GM18858 (cell line): ENCODE measurements around the gene RFX3.
A peak's percentile ranks its signal among the peaks of the same experiment; 100 is the strongest.

Experiments used
- ATAC-seq: cut with Tn5 transposase; IDR thresholded peaks from one replicate; pipeline ENCODE4 v1.9.1; 2021; ENCODE audit not compliant: unreplicated experiment

Gene RFX3

GRCh38 chr9:3525836-3526164 is at the start of gene RFX3:
Gene RFX3, minus strand, starts transcription at chr9:3526001. Its CDS starts 130,413 bp downstream, at chr9:3395588.
- ATAC-seq, result peak; percentile 18

- ATAC-seq, result no peak
Measured at GRCh38 chr9:3571500-3571899, 45.7 kb upstream of the RFX3 start.

GRCh38 chr9:3569529-3569928 is 43.7 kb upstream of the RFX3 start:
- no peak for ATAC-seq

GRCh38 chr9:3567988-3568387 is 42.2 kb upstream of the RFX3 start:
- ATAC-seq, result no peak

- ATAC-seq, result no peak
Measured at GRCh38 chr9:3553076-3553765, 27.4 kb upstream of the RFX3 start.

- ATAC-seq, result no peak
Measured at GRCh38 chr9:3549225-3549624, 23.4 kb upstream of the RFX3 start.

DNA sequence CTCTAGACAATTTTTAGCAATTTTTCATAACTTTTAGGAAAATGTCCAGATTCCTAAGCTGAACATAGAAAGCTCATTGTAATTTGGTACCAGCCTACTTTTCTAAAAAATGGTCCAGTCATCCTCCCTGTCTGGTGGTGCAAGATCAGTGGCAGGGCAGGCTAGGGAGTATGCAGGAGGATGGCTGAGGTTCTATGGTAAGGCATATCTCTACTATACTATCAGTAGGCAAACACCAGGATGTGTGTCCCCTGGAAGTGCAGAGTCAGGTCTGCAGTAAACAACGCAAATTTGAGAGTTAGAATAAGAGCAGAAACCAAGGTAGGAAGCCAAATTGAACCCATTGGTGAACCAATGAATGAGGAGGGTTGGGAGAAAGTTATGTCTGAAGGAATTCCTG is 22.8 kb upstream of the RFX3 start:
- no peak for ATAC-seq

GRCh38 chr9:3541206-3541605 is 15.4 kb upstream of the RFX3 start:
- ATAC-seq, result no peak

DNA sequence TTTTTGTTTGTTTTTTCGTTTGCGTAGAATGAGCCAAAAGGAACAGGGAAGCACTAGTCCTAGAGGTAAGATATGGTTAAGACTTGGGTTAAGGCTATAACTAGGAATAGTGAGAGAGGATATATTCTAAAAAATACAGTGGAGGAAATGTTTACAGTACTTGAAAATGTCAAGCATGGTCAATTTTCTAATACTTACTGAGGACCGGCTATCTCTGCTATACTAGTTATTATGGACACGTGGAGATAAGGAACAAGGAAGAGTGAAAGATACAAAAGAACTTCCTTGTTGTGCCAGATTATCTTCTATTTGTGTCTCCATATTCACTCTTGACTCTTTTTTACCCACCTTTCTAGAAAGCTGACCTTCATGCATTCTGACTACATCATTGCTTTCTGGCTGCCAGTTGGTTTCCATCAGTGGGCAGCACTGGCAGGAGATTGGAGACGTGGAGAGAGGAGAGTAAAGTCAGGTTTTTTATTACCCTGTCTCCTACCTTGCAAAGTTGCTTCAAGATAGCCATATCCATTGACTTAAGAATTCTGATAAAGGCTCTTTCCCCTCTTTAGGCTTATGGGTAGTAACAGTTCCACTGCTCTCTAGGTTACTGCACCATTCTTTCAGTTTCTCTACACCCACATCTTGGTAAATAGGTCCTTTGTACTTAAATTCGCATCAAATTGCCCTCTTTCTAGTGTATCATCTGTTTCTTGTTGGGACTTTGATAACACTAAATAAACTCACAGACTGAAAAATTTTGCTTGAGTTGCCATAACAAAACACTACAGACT is 9.0 kb upstream of the RFX3 start:
- no peak for ATAC-seq

DNA sequence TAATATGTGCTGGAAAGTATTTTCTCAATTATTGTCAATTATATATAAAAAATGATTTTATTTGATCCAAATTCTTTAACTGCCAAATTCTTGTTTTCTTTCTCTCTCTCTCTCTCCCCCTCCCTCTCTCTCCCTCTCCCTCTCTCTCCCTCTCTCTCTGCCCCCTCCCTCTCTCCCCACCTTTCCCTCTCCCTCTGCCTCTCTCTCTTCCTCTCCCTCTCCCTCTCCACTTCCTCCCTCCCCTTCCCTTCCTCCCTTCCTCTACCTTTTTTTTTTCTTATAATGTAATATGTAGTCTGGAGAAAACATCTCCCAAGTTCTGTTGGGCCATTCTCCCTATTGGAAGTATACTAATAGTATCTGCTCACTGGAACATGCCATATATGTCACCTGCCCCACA is 6.4 kb upstream of the RFX3 start:
- ATAC-seq, result no peak

- no peak for ATAC-seq
Measured at GRCh38 chr9:3528451-3528850, 2.6 kb upstream of the RFX3 start.

- no peak for ATAC-seq
Measured at GRCh38 chr9:3526997-3527940, 1.5 kb upstream of the RFX3 start.

DNA sequence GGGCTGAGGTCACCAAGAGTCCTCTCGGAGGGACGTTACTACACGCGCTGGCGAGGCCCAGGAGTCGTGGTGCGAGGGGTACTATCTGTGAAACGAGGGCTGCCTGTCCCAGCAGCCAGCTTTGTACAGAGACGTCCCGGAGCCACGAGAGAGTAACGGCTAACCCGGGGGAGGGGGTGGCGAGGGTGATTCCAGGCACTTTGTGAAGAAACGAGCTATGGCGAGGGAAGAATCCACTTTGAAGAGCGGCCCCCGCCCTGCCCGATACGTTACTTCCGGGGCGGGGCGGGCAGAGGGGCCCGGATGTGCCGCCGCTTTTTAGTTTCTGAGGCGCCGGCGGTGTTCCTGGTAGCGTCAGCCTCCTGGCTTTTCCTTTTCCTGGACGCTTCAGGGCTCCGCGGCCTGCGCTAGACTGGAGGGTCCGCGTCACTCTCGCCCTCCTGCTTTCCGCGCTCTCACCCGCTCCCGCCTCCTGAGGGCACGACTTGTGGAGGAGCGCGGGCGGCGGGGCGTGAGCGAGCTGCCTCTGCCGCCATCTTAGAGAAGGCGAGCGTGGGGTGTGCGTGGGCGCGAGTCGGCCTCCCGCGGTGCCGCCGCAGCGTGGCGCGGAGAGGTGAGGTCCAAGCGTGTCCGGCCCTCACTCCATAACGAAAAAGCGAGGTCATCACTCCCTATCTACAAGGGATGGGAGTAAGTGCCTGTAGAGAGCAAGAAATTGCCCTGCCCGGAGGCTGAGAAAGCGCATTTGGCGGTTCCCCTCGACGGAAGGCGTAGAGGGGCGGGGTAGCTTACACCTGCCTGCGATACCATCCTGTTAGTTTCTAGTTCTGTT is 580 bp upstream of the RFX3 start:
- peak; percentile 39 for ATAC-seq

GRCh38 chr9:3525096-3525835 is 535 bp downstream of the RFX3 start:
- no peak for ATAC-seq

GRCh38 chr9:3521966-3522365 is 3.8 kb downstream of the RFX3 start:
- ATAC-seq, result no peak

DNA sequence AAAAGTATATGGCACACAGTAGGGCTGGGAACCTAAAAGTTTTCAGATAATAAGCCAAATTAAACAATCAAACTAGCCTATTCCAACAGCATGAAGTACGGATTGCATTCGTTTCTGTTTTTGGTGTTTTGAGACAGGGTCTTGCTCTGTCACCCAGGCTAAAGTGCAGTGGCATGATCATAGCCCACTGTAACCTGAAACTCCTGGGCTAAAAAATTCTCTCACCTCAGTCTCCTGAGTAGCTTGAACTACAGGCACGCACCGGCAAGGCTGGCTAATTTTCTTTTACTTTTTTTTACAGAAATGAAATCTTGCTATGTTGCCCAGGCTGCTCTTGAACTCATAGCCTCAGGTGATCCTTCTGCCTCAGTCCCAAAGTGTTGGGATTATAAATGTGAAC is 5.2 kb downstream of the RFX3 start:
- ATAC-seq, result no peak

- ATAC-seq, result no peak
Measured at GRCh38 chr9:3517377-3518048, 8.3 kb downstream of the RFX3 start.

- ATAC-seq, result no peak
Measured at GRCh38 chr9:3516667-3517330, 9.0 kb downstream of the RFX3 start.

DNA sequence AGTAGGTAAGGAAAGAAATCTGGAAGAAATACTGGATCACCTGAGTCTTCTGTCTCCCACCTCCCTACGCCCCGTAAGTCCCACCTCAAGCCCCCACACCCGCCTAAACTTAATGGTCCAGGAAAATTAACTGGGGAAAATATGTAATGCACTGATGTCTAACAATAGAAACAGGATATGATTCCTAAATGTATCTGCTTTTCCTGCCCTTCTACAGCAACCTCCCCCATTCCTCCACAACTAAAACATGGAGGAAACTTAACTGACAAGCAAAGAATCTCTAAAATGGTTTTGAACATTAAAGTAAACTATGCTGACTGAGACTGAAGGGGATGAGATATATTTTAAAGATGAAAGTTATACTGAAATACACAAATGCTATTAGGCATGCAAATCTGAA is 10.4 kb downstream of the RFX3 start:
- no peak for ATAC-seq
